SU-DHL-6 (cell line): ENCODE results near the gene RARS2.

Experiments
- H2AFZ ChIP-seq: fragments of 200-600 bp; sonication (generic); 2 replicates; pipeline ENCODE4 v1.6.1; 2014; ENCODE audit warnings: low read depth, mild to moderate bottlenecking, moderate library complexity, mixed read lengths, antibody characterized with exemption, low read length; ENCODE audit not compliant: severe bottlenecking
- H3F3A ChIP-seq: fragments of 200-600 bp; shearing (Covaris generic); 2 replicates; pipeline ENCODE4 v1.6.0; 2016; ENCODE audit warnings: antibody characterized with exemption, mild to moderate bottlenecking; ENCODE audit not compliant: insufficient read depth
- H3K27ac ChIP-seq: fragments of 200-600 bp; sonication (generic); 2 replicates; pipeline ENCODE4 v1.5.1; 2016; ENCODE audit warnings: low read depth, mild to moderate bottlenecking, low read length, moderate library complexity, mixed read lengths
- H3K27me3 ChIP-seq: fragments of 200-600 bp; sonication (generic), shearing (Covaris generic); 2 replicates; pipeline ENCODE4 v1.6.0; 2014; ENCODE audit warnings: mild to moderate bottlenecking, low read length
- H3K36me3 ChIP-seq: fragments of 200-600 bp; sonication (generic); 2 replicates; pipeline ENCODE4 v1.6.1; 2014; ENCODE audit warnings: mild to moderate bottlenecking, low read length, mixed read lengths
- H3K4me2 ChIP-seq: fragments of 300-600, 200-600 bp; shearing (Covaris generic), sonication (generic); 2 replicates; pipeline ENCODE4 v1.6.0; 2014; ENCODE audit warnings: low read length, low read depth, mild to moderate bottlenecking; ENCODE audit not compliant: poor library complexity, severe bottlenecking
- H3K4me3 ChIP-seq: fragments of 200-600 bp; sonication (generic); 2 replicates; pipeline ENCODE4 v1.5.1; 2014; ENCODE audit warnings: antibody characterized with exemption, low read length, mild to moderate bottlenecking, mixed read lengths; ENCODE audit not compliant: insufficient read depth, poor library complexity, severe bottlenecking
- H3K79me2 ChIP-seq: fragments of 200-600 bp; sonication (generic); 2 replicates; pipeline ENCODE4 v1.6.1; 2014; ENCODE audit warnings: mild to moderate bottlenecking, low read length, moderate library complexity; ENCODE audit not compliant: insufficient read depth
- H3K9ac ChIP-seq: fragments of 200-600 bp; sonication (generic); 2 replicates; pipeline ENCODE4 v1.7.0; 2014; ENCODE audit warnings: mild to moderate bottlenecking, low read length
- H3K9me2 ChIP-seq: fragments of 200-600 bp; sonication (generic); replicated peaks from 2 replicates; pipeline ENCODE4 v1.6.1; 2014; ENCODE audit warnings: low read length; ENCODE audit not compliant: insufficient read depth
- H3K9me3 ChIP-seq: fragments of 200-600 bp; sonication (generic); 2 replicates; pipeline ENCODE4 v1.6.1; 2014; ENCODE audit warnings: low read length, mixed read lengths; ENCODE audit not compliant: insufficient read depth
- H4K20me1 ChIP-seq: fragments of 200-600 bp; sonication (generic); 2 replicates; pipeline ENCODE4 v1.6.1; 2014; ENCODE audit warnings: low read depth, mild to moderate bottlenecking, antibody characterized with exemption, low read length, moderate library complexity, mixed read lengths
- CTCF ChIP-seq: fragments of 200-600 bp; sonication (generic); IDR thresholded peaks from one replicate; pipeline ENCODE4 v1.5.1; 2017; ENCODE audit warnings: antibody characterized with exemption, mild to moderate bottlenecking, low read length, moderate library complexity; ENCODE audit not compliant: insufficient read depth, poor library complexity, severe bottlenecking
- EZH2phosphoT487 ChIP-seq: fragments of 200-600 bp; sonication (generic), shearing (Covaris generic); conservative IDR thresholded peaks from 2 replicates; pipeline ENCODE4 v1.6.1; 2018; ENCODE audit warnings: mild to moderate bottlenecking, antibody characterized with exemption, low read length, moderate library complexity, mixed read lengths

RARS2 gene

GRCh38 chr6:87541744-87542143 is 48.0 kb downstream of the RARS2 start:
- Histone ChIP-seq H4K20me1 (no peaks in the 10 kb centered on the region), H3K79me2 (no peaks in the 10 kb centered on the region), H3K27ac (no peak overlapping the region), H3K27me3 (no peaks in the 10 kb centered on the region), H3K9ac (no peak overlapping the region), H3K9me3 (peaks cover 5% of the 10 kb centered on the region; the same call in 1 of the 2 replicates), H3K36me3 (peaks cover 31% of the 10 kb centered on the region), H3F3A (0 out of 2 replicates have a peak, but pooled peaks cover 2% of the 10 kb centered on the region), H3K9me2 (no peaks in the 10 kb centered on the region), H3K4me3 (no peak overlapping the region), H2AFZ (no peak overlapping the region), H3K4me2 (no peak overlapping the region)
- TF ChIP-seq CTCF (no peak), EZH2phosphoT487 (no peak)

DNA sequence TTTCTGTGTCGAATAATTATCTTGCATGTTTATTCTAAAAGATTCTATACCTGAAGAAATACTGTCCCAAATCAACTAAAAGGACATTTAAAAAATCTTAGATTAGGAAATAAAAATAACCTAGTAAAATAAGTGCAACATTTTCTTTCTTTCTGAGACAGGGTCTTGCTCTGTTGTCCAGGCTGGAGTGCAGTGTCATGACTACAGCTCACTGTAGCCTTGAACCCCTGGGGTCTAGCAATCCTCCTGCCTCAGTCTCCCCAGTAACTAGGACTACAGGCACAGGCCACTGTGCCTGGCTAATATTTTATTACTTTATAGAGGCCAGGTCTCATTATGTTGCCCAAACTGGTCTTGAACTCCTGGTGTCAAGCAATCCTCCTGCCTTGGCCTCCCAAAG is 48.7 kb downstream of the RARS2 start:
- no peak overlapping the region for H3K27ac ChIP-seq
- no peak overlapping the region for H3K9ac ChIP-seq
- H3F3A ChIP-seq = 0 out of 2 replicates have a peak, but pooled peaks cover 2% of the 10 kb centered on the region
- no peak overlapping the region for H3K4me3 ChIP-seq
- H3K9me2 ChIP-seq = no peaks in the 10 kb centered on the region
- no peak for TF ChIP-seq EZH2phosphoT487
- no peak for TF ChIP-seq CTCF
- no peaks in the 10 kb centered on the region for H3K79me2 ChIP-seq
- H3K9me3 ChIP-seq = peaks cover 5% of the 10 kb centered on the region; the same call in 1 of the 2 replicates
- H4K20me1 ChIP-seq = no peaks in the 10 kb centered on the region
- H3K36me3 ChIP-seq = peaks cover 31% of the 10 kb centered on the region
- H3K27me3 ChIP-seq = no peaks in the 10 kb centered on the region
- H3K4me2 ChIP-seq = no peak overlapping the region
- H2AFZ ChIP-seq = no peak overlapping the region

GRCh38 chr6:87540539-87540938 is 49.2 kb downstream of the RARS2 start:
- H3K9ac ChIP-seq = no peak overlapping the region
- no peak overlapping the region for H2AFZ ChIP-seq
- H3K27me3 ChIP-seq = no peaks in the 10 kb centered on the region
- H3K4me2 ChIP-seq = no peak overlapping the region
- H3K4me3 ChIP-seq = no peak overlapping the region
- H4K20me1 ChIP-seq = no peaks in the 10 kb centered on the region
- H3F3A ChIP-seq = 0 out of 2 replicates have a peak, but pooled peaks cover 2% of the 10 kb centered on the region
- peaks cover 5% of the 10 kb centered on the region; the same call in 1 of the 2 replicates for H3K9me3 ChIP-seq
- H3K27ac ChIP-seq = no peak overlapping the region
- H3K79me2 ChIP-seq = no peaks in the 10 kb centered on the region
- H3K9me2 ChIP-seq = no peaks in the 10 kb centered on the region
- TF ChIP-seq EZH2phosphoT487 (no peak), CTCF (no peak)
- H3K36me3 ChIP-seq = peaks cover 31% of the 10 kb centered on the region

GRCh38 chr6:87539554-87539953 is 50.2 kb downstream of the RARS2 start:
- Histone ChIP-seq H3K36me3 (peaks cover 31% of the 10 kb centered on the region), H3F3A (0 out of 2 replicates have a peak, but pooled peaks cover 2% of the 10 kb centered on the region), H3K4me2 (no peak overlapping the region), H3K9ac (no peak overlapping the region), H3K9me2 (no peaks in the 10 kb centered on the region), H4K20me1 (no peaks in the 10 kb centered on the region), H3K79me2 (no peaks in the 10 kb centered on the region), H3K4me3 (no peak overlapping the region), H3K27me3 (no peaks in the 10 kb centered on the region), H3K9me3 (peaks cover 5% of the 10 kb centered on the region; the same call in 1 of the 2 replicates), H2AFZ (no peak overlapping the region), H3K27ac (no peak overlapping the region)
- no peak for TF ChIP-seq EZH2phosphoT487
- TF ChIP-seq CTCF = no peak
